LNCaP clone FGC (cell line): ENCODE measurements around the gene CH25H.

ENCODE experiments used
- DNase-seq: peaks from one replicate; pipeline ENCODE4 v3.0.0-alpha.2; 2011; ENCODE audit warnings: low read depth
- H3K4me3 ChIP-seq: 2 replicates; pipeline ENCODE4 v1.5.1; 2011; ENCODE audit warnings: mild to moderate bottlenecking, low read depth, low read length, control low read depth
- TF ChIP-seq, protein P1 (sequence below): IDR thresholded peaks from 2 replicates; pipeline ENCODE4 v1.5.1; 2012; ENCODE audit warnings: mild to moderate bottlenecking; ENCODE audit not compliant: control insufficient read depth, insufficient read depth; ENCODE audit errors: extremely low read depth

The CH25H gene

DNA sequence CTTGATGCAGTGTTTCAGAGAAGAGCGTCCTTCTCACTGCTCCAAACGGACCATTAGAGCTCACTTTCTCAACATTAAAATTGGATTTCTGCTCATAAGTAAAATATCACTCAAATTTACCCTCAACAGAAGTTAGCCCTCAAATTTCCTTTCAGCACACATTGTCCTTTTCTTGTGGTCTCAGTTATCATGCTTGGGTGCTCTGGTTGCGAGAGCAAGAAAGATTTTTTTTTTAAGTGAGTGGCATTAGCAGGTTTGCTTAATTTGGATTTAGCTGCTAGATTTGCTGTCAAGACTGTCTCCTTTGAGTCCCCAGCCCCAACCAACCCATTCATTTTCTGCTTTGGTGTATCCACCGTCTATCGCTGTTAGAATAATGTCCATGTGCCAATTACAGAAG is 2.6 kb upstream of the CH25H start:
- TF ChIP-seq, protein P1, sequence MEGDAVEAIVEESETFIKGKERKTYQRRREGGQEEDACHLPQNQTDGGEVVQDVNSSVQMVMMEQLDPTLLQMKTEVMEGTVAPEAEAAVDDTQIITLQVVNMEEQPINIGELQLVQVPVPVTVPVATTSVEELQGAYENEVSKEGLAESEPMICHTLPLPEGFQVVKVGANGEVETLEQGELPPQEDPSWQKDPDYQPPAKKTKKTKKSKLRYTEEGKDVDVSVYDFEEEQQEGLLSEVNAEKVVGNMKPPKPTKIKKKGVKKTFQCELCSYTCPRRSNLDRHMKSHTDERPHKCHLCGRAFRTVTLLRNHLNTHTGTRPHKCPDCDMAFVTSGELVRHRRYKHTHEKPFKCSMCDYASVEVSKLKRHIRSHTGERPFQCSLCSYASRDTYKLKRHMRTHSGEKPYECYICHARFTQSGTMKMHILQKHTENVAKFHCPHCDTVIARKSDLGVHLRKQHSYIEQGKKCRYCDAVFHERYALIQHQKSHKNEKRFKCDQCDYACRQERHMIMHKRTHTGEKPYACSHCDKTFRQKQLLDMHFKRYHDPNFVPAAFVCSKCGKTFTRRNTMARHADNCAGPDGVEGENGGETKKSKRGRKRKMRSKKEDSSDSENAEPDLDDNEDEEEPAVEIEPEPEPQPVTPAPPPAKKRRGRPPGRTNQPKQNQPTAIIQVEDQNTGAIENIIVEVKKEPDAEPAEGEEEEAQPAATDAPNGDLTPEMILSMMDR, result no peak
- DNase-seq, result no peak
- no peak overlapping the region for H3K4me3 ChIP-seq

DNA sequence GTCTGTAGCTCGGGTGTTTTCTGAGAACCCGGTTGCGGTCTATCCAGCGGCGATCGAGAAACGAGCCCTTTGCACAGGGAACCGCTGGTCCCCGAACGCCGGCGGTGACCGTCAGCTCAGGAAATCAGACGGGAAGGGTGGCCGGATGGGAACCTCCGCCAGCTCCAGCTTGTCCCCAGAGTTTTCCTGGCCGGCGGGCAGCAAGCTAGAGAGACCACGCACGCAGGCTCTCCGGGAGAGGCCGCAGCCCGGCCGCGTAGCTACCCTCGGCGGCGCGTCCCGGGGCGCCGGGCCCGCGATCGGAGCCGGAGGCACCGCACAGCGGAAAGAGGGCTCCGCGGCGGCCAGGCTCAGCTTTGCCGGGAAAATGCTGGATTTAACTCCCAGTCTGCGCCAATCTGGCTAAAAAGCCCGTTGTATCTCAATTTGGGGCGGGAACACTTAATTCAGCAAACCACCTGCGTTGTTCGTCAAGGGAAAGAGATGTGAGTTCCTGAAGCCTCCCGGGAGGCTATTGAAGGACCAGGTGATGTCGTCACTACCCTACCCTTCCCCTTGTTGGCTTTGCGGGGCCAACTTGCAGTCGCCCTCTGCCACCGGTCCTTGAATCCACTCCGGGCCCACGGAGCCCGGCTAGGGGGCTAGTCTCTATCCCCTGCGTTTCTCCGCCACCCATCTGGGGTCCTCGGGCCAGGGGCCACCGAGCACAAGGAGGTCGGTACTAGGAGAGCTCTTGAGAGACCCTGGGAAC is 859 bp upstream of the CH25H start:
- DNase-seq, result no peak
- TF ChIP-seq, protein P1, result no peak
- H3K4me3 ChIP-seq, result no peak overlapping the region

DNA sequence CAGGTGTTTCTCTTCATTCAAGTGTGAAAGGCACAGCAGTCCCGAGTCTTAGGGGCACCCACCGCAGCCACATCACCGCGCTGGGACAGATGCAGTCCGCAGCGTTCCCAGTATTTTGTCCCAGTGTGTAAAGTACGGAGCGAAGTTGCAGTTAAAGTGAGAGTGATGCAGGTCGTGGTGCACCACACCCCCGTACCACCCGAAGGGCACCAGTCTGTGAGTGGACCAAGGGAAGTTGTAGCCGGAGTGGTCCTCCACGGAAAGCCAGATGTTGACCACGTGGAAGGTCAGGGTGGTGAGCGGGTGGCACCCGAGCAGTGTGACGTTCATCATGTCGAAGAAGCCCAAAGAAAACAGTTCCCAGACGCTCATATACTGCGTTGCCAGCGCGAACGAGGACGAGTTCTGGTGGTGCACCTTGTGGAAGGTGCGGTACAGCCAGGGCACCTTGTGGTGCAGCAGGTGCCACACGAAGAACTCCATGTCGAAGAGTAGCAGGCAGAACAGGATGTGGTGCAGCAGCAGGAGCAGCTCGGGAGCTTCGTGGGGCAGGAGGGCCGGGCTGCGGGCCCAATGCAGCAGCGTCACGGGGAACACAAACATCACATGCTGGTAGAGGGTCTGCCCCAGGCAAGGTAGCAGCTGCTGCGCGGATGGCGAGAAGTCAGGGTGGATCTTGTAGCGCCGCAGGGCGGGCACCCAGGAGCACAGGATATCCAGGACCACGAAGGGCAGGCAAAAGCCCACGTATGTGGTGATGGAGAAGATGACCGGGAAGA is 526 bp downstream of the CH25H start:
- TF ChIP-seq, protein P1, result no peak
- no peak for DNase-seq
- H3K4me3 ChIP-seq, result no peak overlapping the region

DNA sequence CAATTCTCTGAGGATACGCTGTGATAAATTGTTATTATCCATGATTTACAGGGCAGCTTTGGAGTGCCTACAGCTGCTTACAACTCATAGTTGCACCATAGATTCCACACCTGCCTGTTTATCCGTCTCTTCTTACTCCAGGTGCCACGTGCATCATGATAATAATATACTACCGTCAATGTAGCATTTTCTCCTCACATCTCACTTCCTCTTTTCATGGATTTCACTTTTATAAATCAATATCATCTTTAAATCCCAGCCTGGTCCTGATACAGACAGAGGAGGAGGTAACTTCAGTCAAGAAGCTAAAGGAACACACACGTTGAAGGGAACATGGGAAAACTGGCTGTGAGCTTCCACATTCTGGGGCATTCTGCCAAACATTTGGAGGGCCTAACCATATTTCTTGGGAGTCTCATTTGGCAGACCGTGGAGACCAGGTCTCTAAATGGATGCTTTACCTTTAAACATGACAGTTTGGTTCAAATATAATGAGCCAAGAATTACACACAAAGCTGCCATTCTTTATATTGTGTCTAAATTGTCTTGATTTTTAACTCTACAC is 2.4 kb downstream of the CH25H start:
- TF ChIP-seq, protein P1, result no peak
- H3K4me3 ChIP-seq, result no peak overlapping the region
- DNase-seq, result no peak

DNA sequence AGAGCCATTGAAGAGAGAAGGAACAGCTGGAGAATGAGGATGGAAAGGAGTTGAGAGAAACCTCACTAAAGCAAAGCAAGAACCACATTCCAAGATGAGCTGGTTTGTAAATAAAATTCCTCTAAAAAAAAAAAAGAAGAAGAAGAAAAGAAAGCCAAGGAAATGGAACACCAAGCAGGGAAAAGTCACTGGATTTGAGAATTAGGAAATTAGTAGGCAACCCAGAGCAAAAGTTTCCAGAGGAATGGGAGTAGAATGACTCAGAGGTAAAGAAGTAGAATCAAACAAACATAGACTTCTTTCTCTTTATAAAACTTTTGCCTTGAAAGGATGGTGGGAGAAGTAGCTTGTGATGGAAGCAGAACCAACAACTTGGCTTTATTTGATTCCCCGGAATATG is 3.9 kb downstream of the CH25H start:
- H3K4me3 ChIP-seq, result no peak overlapping the region
- DNase-seq, result no peak
- TF ChIP-seq, protein P1, result no peak

DNA sequence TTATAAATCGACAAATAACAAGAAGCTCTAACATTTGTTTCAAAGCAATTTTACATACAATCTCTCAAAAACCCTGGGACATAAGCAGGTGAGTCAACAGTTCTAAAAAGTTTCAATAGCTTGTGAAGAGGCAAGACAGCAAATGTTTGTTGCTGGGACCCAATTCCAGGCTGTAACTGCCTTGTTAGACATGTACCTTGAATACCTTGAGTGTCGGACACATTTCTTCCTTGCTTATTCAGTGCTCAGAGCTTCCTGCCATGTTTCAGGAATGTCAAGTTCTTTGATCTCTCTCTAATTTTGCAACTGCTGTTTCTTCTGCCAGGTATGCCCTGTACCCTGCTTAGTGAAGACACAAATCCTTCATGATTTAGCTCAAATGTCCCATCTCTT is 5.1 kb downstream of the CH25H start:
- no peak overlapping the region for H3K4me3 ChIP-seq
- no peak for DNase-seq

More for the DNA sequence above, 5.1 kb downstream of the CH25H start:
- TF ChIP-seq, protein P1, result no peak
